G401.6 (cell line): ENCODE results near the gene GPR142.
"Not testable (repeated sequence)": the region's sequence is repeated elsewhere in the genome, so short reads cannot be mapped to it uniquely, and the experiment has no call there.

Experiments used
- FAIRE-seq: peaks from 2 replicates; lab custom pipeline; 2012; peaks lifted over from hg19 to GRCh38; lab: Jason Lieb, UNC

The GPR142 gene

DNA sequence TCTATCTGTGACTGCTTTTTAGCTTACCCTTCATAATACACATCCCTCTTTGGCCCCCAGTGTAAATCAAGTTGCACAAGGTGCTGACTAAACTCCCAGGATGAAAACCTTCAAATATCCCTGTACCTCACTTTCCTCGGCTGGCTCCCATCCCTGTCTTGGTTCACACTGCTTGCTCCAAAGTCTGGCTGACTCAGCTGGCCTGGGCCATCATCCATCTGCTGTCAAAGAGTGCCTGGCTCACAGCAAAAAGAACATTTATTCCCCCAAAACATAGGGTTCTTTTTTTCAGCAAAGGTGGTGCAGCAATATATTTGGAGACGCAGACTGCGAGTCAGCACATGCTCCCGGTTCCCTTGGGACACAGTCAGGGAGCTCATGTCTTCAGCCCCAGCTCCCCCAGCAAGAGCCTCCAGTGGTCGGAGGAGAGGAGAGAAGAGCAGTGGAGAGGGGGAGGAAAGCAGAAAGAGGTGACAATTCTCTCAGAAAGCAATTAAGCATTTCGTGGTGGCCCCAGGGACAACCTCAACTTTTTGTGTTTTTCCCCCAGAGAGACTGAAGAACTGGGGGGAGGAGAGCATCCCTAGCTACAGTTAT lies 26.1 kb downstream of the GPR142 start:
- no peak for FAIRE-seq

DNA sequence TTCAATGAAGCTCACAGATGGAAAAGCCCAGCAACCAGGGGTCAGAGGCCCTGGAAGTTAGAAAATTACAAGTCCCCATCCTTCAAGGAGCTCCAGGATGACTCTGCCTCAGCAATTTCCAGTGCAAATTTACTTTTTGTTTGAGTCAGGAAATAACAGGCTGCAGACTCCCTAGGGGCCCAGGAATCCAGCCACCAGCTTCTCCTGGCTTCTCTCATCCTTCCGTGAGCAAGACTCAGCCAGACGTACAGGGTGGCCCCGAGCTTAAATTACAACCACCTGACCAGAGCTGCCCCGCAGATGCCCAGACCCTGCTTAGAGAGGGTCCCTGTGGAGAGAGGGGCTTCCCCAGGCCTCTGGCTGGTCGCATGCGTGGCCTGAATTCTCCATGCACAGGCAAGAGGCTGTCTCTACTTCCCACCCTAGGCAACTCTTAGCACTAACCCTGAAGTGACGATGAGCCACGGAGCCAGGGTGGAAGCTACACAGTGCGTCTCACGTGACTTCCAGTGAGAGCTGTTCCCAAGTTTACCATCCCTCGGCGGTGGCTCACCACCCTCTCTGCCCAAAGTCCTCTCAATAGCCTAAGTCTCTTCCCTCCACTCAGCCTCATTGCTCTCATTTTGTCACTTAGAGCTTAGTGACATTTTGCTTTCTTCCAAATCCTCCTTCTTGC lies 27.1 kb downstream of the GPR142 start:
- FAIRE-seq = no peak

- no peak for FAIRE-seq
Measured at GRCh38 chr17:74394977-74395376, 27.7 kb downstream of the GPR142 start.

- FAIRE-seq = no peak
Measured at GRCh38 chr17:74396567-74396966, 29.3 kb downstream of the GPR142 start.

DNA sequence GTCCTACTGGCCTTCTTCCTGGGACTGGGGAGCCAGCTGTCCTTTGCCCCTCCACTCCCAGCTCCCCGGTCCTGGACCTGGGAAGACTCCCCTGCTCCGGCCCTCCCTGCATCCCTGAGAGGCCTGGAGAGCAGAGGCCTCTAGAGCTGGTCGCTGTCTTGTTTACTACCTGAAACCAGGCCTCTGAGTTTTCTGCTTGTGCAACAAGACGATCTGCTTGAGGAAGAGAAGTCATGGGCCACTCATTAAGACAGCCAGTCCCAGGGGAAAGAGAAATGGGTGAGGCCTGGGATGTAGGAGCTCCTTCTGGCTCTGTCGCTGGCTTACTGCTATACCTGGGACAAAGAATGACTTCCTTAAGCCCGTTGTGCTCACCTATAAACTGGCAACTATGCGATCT lies 34.7 kb downstream of the GPR142 start:
- no peak for FAIRE-seq

- no peak for FAIRE-seq
Measured at GRCh38 chr17:74403512-74404137, 36.3 kb downstream of the GPR142 start.

- no peak for FAIRE-seq
Measured at GRCh38 chr17:74404218-74404617, 36.9 kb downstream of the GPR142 start.

GRCh38 chr17:74404789-74405188 lies 37.5 kb downstream of the GPR142 start:
- no peak for FAIRE-seq

- not testable (repeated sequence) for FAIRE-seq
Measured at GRCh38 chr17:74405311-74405710, 38.0 kb downstream of the GPR142 start.

DNA sequence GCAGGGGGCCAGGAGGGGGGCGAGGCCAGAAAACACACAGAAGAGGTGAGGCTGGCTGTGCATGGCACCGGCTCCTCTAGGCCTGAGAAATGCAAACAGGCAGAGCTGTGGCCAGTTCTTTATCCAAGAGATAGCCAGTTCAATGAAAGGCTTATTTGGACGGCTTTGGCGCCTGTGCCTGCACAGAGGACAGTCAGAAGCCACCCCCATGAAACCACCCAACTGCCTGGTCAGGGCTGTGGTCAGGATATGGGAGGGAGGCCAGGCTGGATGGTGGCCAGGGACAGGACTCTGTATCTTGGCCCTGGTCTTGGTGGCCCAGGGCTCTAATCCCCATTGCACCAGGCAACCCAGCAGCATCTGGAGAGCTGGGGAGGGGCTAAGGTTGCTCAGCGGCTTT lies 40.1 kb downstream of the GPR142 start:
- FAIRE-seq = no peak

DNA sequence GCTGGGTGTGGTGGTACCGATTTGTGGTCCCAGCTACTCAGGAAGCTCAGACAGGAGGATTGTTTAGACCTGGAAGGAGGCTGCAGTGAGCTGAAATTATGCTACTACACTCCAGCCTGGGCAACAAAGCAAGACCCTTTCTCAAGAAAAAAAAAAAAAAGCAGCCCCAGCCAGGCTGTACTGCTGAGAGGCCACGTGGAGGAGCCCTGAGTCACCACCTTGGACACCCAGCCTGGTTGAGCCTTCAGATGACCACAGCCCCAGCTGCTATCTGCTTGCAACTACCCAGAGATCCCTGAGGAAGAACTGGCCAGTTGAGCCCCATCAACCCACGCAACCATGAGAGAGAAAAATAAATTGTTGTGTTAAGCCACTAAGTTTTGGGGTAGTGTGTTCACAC lies 41.0 kb downstream of the GPR142 start:
- FAIRE-seq = no peak

DNA sequence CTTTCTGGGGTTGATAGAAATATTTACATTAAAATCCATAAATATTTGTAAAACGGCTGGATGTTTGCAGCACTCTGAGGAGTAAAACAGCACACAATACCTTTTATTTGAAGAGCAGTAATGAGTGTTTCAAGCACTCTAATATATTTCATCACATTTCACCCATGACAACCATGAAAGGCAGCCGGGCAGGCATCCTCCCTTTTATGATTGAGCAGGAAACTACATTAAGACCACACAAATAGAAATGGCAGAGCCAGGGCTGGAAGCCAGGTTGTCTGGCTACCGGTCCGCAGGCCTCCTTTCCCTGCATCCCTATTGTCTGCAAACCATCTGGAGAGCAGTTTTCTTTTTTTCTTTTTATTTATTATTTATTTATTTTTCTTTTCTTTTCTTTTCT lies 41.5 kb downstream of the GPR142 start:
- no peak for FAIRE-seq

DNA sequence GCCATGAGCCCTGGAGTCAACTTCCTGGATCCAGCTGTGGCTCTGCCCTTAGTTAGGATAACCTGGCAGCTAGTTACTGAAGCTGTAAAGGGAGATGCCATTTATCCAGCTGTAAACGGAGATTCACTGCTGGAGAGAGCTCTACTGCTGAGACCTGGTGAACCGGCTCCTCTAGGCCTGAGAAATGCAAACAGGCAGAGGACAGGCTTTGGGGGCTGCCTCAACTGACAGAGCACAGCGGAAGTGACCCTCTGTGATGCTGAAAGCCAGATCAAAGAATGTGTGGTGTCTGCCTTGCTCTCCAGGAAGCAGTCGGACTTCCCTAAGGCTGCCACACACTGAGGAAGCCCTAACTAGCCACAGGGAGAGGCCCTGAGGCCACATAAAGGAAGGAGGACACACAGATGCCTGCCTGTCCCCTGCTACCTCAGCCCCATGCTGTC lies 42.7 kb downstream of the GPR142 start:
- FAIRE-seq = no peak

- FAIRE-seq = no peak
Measured at GRCh38 chr17:74412581-74412980, 45.3 kb downstream of the GPR142 start.

DNA sequence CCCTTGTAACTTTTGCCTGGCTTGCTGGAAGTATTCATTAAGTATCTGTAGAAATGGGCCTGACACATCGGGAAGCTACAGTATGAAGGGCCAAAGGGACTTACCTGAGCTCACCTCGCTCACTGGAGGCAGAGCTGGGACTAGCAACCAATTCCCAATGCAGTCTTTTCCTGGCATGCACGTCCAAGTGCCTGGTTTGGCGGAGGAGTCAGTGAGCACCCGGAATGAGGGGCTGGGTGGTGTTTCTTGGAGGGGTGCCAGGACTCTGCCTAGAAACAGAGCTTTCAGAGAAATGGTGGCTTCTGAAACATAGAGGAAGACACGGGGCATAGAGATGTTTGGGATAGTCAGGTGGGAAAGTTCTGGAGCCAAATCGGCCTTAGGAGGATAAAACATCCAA lies 46.2 kb downstream of the GPR142 start:
- no peak for FAIRE-seq

- no peak for FAIRE-seq
Measured at GRCh38 chr17:74414510-74414909, 47.2 kb downstream of the GPR142 start.

GRCh38 chr17:74415608-74416396 lies 48.5 kb downstream of the GPR142 start:
- FAIRE-seq = no peak

DNA sequence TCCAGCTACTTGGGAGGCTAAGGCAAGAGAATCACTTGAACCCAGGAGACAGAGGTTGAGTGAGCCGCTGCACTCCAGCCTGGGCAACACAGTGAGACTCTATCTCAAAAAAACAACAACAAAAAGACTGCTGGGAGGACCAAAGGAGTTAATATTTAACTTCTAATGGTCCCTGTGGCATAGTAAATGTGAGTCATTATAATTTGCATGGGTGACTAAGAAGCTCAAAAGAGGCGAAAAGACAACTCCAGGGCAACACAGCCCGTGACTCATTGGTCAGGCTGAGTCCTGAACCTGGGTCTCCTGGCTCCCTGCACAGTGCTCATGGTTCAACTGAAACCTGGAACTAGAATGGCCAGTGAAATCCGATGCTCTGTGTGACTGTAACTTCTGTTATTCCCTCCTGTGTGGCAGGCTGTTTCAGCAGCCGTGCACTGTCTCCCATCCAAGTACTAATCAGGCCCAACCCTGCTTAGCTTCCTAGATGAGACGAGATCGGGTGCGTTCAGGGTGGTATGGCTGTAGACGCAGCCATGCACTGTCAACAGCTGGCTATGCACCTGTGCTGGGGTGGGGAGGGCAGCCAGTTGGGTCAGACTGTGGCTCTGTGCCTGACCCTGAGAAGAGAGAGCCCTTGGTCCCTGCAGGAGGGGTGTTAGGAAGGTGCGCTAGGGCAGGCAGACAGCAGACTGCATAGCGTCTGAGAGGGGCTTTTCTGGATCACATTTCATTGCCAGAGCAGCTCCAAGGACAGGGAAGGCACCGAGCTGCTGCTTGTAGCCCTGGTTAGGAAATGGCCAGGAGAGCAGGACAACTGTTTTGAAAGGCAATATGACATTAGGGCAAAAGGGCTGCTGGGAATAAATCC lies 50.1 kb downstream of the GPR142 start:
- no peak for FAIRE-seq

DNA sequence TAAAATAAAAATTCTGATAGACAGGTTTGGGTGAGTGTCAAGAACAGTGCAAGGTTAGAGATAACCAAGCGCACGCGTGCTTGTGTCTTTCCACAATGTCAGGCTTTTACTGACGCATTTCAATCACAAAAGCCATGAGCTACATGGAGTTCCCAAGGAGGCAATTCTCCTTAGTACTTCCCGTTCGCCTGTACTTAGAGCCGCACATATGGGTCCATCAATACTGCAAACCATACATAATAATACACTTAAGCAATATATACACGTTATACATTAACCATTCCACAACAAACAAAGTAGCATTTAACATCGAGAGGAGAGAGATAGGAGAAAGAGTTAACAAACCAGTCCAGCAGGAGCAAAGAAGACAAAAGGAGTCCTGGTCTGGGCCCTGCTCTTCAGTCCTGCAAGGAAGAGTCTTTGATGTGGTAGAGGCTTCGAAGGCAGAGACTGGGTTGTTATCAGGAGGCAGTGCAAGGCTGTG lies 52.7 kb downstream of the GPR142 start:
- no peak for FAIRE-seq
